ENCODE data around the gene BOD1L1.

GRCh38 chr4:13656569-13657405 is 29.3 kb upstream of the BOD1L1 start:
- no peak for TF ChIP-seq USF1 (IDR thresholded peaks at IDR 0.05)
- TF ChIP-seq ZBTB7A (IDR thresholded peaks at IDR 0.05; ENCODE audit: low read depth), result no peak
- no peak for TF ChIP-seq EP300 (IDR thresholded peaks at IDR 0.05; ENCODE audit: borderline replicate concordance)
- no peak for TF ChIP-seq MAX (IDR thresholded peaks at IDR 0.05)
